CD4-positive, alpha-beta T cell (primary cell): ENCODE measurements around the gene DIP2C. TPM values are rescaled to one million over a fixed set of nuclear protein-coding genes. Genes with fewer than 3 reads are reported as not detected.
"Not testable (repeated sequence)": the region's sequence is repeated elsewhere in the genome, so short reads cannot be mapped to it uniquely, and the experiment has no call there.

Experiments
- ATAC-seq: fragments of 200-7000 bp; cut with Tn5 transposase; one replicate; pipeline ENCODE4 v1.10.0; 2022; ENCODE audit warnings: mild to moderate bottlenecking; ENCODE audit not compliant: poor library complexity
- CTCF ChIA-PET: fragments of 350-600 bp; sonication (Branson Sonifier 250); formaldehyde crosslinking; loops from one replicate; lab custom pipeline; 2021; ENCODE audit warnings: antibody characterized with exemption, inconsistent platforms; lab: Charles Lee
- POLR2A ChIA-PET: fragments of 350-600 bp; sonication (Branson Sonifier 250); formaldehyde crosslinking; loops from one replicate; lab custom pipeline; 2021; ENCODE audit warnings: antibody characterized with exemption, inconsistent platforms; lab: Charles Lee
- DNase-seq, 14 experiments: peaks; one replicate each; pipeline ENCODE4 v3.0.0-alpha.2; 2013 to 2020; ENCODE audit warnings: mixed read lengths in 2 of 14
- H3K27ac ChIP-seq, 2 donors: one replicate each; pipeline versions ENCODE4 v1.5.1 to v1.7.0; 2013; ENCODE audit warnings: low read length in 2 of 2, low read depth in 1 of 2, mild to moderate bottlenecking in 1 of 2
- H3K27me3 ChIP-seq, 2 experiments: 1 replicate in 1 of 2; 2 replicates in 1 of 2; pipeline versions ENCODE4 v1.6.1 to v1.7.0; 2013; ENCODE audit warnings: low read length in 2 of 2, control low read depth in 1 of 2, mild to moderate bottlenecking in 1 of 2, moderate library complexity in 1 of 2; ENCODE audit not compliant: insufficient read depth in 2 of 2, control insufficient read depth in 1 of 2
- H3K36me3 ChIP-seq: one replicate; pipeline ENCODE4 v1.6.1; 2013; ENCODE audit warnings: low read length, control low read depth; ENCODE audit not compliant: insufficient read depth
- H3K4me1 ChIP-seq: one replicate; pipeline ENCODE4 v1.6.1; 2013; ENCODE audit warnings: low read length, control low read depth; ENCODE audit not compliant: insufficient read depth
- H3K4me3 ChIP-seq: one replicate; pipeline ENCODE4 v1.5.1; 2013; ENCODE audit warnings: mild to moderate bottlenecking, low read length, moderate library complexity
- H3K9me3 ChIP-seq, 2 experiments: 1 replicate in 1 of 2; 2 replicates in 1 of 2; pipeline versions ENCODE4 v1.6.1 to v1.7.0; 2013; ENCODE audit warnings: low read length in 2 of 2, mild to moderate bottlenecking in 2 of 2, control low read depth in 1 of 2, moderate library complexity in 1 of 2; ENCODE audit not compliant: control insufficient read depth in 1 of 2, insufficient read depth in 1 of 2
- H3K27ac Mint-ChIP-seq: one replicate; pipeline ENCODE4 v1.8.0; 2020; ENCODE audit warnings: mixed read lengths
- H3K27me3 Mint-ChIP-seq: one replicate; pipeline ENCODE4 v1.8.0; 2021; ENCODE audit warnings: mixed read lengths
- H3K36me3 Mint-ChIP-seq: one replicate; pipeline ENCODE4 v1.8.0; 2021; ENCODE audit warnings: low read depth, mixed read lengths
- H3K4me1 Mint-ChIP-seq: one replicate; pipeline ENCODE4 v1.8.0; 2021; ENCODE audit warnings: low read depth, mixed read lengths
- H3K4me3 Mint-ChIP-seq: one replicate; pipeline ENCODE4 v1.8.0; 2020; ENCODE audit warnings: mild to moderate bottlenecking, mixed read lengths
- H3K9me3 Mint-ChIP-seq: one replicate; pipeline ENCODE4 v1.8.0; 2020; ENCODE audit warnings: mixed read lengths
- CTCF ChIP-seq: fragments of 200-600 bp; IDR thresholded peaks from one replicate; pipeline ENCODE4 v1.8.0; 2022; ENCODE audit warnings: antibody characterized with exemption, mild to moderate bottlenecking
- intact Hi-C, 2 experiments: fragments of 100-400 bp; cut with DNase I in 1 of 2; cut with micrococcal nuclease in 1 of 2; formaldehyde crosslinking; loops; one replicate each; pipeline versions ENCODE4 v1.15.1 to v1.9.0; 2023 to 2025; cut with DNase I, micrococcal nuclease
- total RNA-seq, 174 experiments: library from RNA in 2 of 174; stranded (reverse) in 2 of 174; gene quantifications; one replicate each; pipeline ENCODE4 v1.2.3 and lab custom pipeline; 2021 to 2026

The DIP2C gene
- total RNA-seq, 2 experiments from 2014 or later = 4.1 TPM

- ChIA-PET POLR2A (no interaction called here), CTCF (no interaction called here)
- intact Hi-C loops = no loop called here
- Histone ChIP-seq H3K36me3 (no peaks in the 10 kb centered on the region), H3K9me3 (peaks cover 0 to 7% of the 10 kb centered on the region in 2 experiments), H3K27me3 (no peaks in the 10 kb centered on the region), H3K4me1 (no peaks in the 10 kb centered on the region), H3K27ac (no peak overlapping the region), H3K4me3 (no peak overlapping the region)
- DNase-seq (no peak), ATAC-seq (no peak)
- H3K36me3 Mint-ChIP-seq = no peaks in the 10 kb centered on the region
- no peak overlapping the region for H3K27ac Mint-ChIP-seq
- H3K4me3 Mint-ChIP-seq = no peak overlapping the region
- peaks cover under 1% of the 10 kb centered on the region for H3K27me3 Mint-ChIP-seq
- no peaks in the 10 kb centered on the region for H3K4me1 Mint-ChIP-seq
- no peak for TF ChIP-seq CTCF
- H3K9me3 Mint-ChIP-seq = no peaks in the 10 kb centered on the region
Observed at GRCh38 chr10:586151-586550, 103.3 kb downstream of the DIP2C start.

DNA sequence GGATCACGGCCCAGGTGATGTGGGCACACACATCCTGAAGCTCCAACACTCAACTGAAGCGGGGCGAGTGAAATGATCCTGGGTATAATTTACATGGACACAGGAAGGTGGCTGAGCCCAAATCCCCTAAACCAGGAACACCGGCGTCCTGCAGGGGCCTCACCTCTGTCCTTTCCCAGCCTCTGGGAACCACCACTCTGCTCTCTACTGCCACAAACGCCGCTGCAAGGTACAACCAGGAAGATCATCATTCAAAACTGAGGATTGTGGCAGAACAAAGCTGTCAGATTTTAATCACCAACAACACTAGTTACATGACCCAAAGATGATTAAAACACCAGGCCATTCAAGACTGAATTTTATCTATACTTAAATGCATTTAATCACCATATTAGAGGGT lies 104.0 kb downstream of the DIP2C start:
- ATAC-seq (no peak), DNase-seq (no peak)
- H3K36me3 ChIP-seq = no peaks in the 10 kb centered on the region
- H3K27ac Mint-ChIP-seq = no peak overlapping the region
- no peak overlapping the region for H3K27ac ChIP-seq
- H3K4me3 ChIP-seq = no peak overlapping the region
- H3K27me3 Mint-ChIP-seq = no peaks in the 10 kb centered on the region
- no peaks in the 10 kb centered on the region for H3K9me3 Mint-ChIP-seq
- H3K9me3 ChIP-seq = peaks cover 0 to 7% of the 10 kb centered on the region in 2 experiments
- H3K27me3 ChIP-seq = no peaks in the 10 kb centered on the region
- H3K4me3 Mint-ChIP-seq = no peak overlapping the region
- POLR2A ChIA-PET = no interaction called here
- H3K4me1 ChIP-seq = no peaks in the 10 kb centered on the region
- H3K36me3 Mint-ChIP-seq = no peaks in the 10 kb centered on the region
- no peaks in the 10 kb centered on the region for H3K4me1 Mint-ChIP-seq
- intact Hi-C loops = no loop called here
- no peak for TF ChIP-seq CTCF
- CTCF ChIA-PET = no interaction called here

GRCh38 chr10:584497-585290 lies 104.8 kb downstream of the DIP2C start:
- H3K27ac ChIP-seq, CTCF ChIA-PET, intact Hi-C loops, H3K9me3 Mint-ChIP-seq, H3K27me3 Mint-ChIP-seq, H3K36me3 ChIP-seq, H3K4me3 ChIP-seq, DNase-seq, ATAC-seq, POLR2A ChIA-PET, H3K4me1 Mint-ChIP-seq, H3K27ac Mint-ChIP-seq, H3K36me3 Mint-ChIP-seq, H3K4me1 ChIP-seq, H3K9me3 ChIP-seq, H3K4me3 Mint-ChIP-seq, H3K27me3 ChIP-seq: not testable (repeated sequence)

DNA sequence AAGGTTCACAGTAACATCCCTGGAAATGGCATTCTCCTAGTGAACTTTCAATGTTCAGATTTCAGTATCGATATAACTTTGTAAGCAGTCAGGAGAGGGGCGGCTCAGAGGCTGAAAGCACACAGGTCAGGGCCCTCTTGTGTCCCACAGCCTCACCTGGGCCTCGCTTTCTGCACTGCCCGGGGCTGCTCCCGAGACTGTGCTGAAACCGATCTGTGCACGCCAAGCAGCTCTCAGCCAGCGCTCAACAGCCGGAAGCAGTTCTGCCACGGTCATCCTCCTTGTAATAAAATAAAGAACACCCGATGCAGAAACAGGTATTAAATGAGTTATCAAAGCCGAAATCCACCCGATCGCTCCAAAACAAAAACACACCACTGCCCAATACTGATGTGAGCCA lies 106.0 kb downstream of the DIP2C start:
- intact Hi-C loops = no loop called here
- Histone ChIP-seq H3K9me3 (peaks cover 0 to 7% of the 10 kb centered on the region in 2 experiments), H3K36me3 (no peaks in the 10 kb centered on the region), H3K4me1 (no peaks in the 10 kb centered on the region), H3K27me3 (no peaks in the 10 kb centered on the region), H3K4me3 (no peak overlapping the region), H3K27ac (no peak overlapping the region)
- Mint-ChIP-seq H3K9me3 (peaks cover 3% of the 10 kb centered on the region), H3K27ac (no peak overlapping the region), H3K4me3 (no peak overlapping the region), H3K4me1 (no peaks in the 10 kb centered on the region), H3K36me3 (no peaks in the 10 kb centered on the region), H3K27me3 (peaks cover 2% of the 10 kb centered on the region)
- TF ChIP-seq CTCF = no peak
- DNase-seq (no peak), ATAC-seq (no peak)
- ChIA-PET CTCF (no interaction called here), POLR2A (no interaction called here)
